GM18508 (cell line): Measurements from ENCODE around the gene PPT2.
"Not testable (repeated sequence)": the region's sequence is repeated elsewhere in the genome, so short reads cannot be mapped to it uniquely, and the experiment has no call there.

Experiments
- ATAC-seq: cut with Tn5 transposase; IDR thresholded peaks from one replicate; pipeline ENCODE4 v1.9.1; 2021; ENCODE audit warnings: moderate number of reproducible peaks; ENCODE audit not compliant: insufficient read depth, unreplicated experiment

PPT2 gene

GRCh38 chr6:32200711-32201475 is 47.0 kb downstream of the PPT2 start:
- no peak for ATAC-seq

- no peak for ATAC-seq
Observed at GRCh38 chr6:32202186-32202585, 48.2 kb downstream of the PPT2 start.

- no peak for ATAC-seq
Observed at GRCh38 chr6:32203426-32204267, 49.7 kb downstream of the PPT2 start.

- ATAC-seq = no peak
Observed at GRCh38 chr6:32204268-32204715, 50.4 kb downstream of the PPT2 start.

- ATAC-seq = no peak
Observed at GRCh38 chr6:32208996-32209395, 55.1 kb downstream of the PPT2 start.

- ATAC-seq = no peak
Observed at GRCh38 chr6:32210191-32210601, 56.3 kb downstream of the PPT2 start.

GRCh38 chr6:32211432-32211831 is 57.5 kb downstream of the PPT2 start:
- ATAC-seq = not testable (repeated sequence)

- no peak for ATAC-seq
Observed at GRCh38 chr6:32212076-32212760, 58.3 kb downstream of the PPT2 start.
